NCI-H2171 treated with DMSO at 0.1 percent for 48 hours (cell line): ENCODE results near the gene TRPV3.
"Not testable (repeated sequence)": the region's sequence is repeated elsewhere in the genome, so short reads cannot be mapped to it uniquely, and the experiment has no call there.

Source experiments
- DNase-seq: peaks from one replicate; lab custom pipeline; 2025; lab: John Stamatoyannopoulos, UW

TRPV3 gene

GRCh38 chr17:3573246-3574100, 15.9 kb upstream of the TRPV3 start:
- peak; percentile 25 for DNase-seq

GRCh38 chr17:3572231-3572630, 14.6 kb upstream of the TRPV3 start:
- no peak for DNase-seq

DNA sequence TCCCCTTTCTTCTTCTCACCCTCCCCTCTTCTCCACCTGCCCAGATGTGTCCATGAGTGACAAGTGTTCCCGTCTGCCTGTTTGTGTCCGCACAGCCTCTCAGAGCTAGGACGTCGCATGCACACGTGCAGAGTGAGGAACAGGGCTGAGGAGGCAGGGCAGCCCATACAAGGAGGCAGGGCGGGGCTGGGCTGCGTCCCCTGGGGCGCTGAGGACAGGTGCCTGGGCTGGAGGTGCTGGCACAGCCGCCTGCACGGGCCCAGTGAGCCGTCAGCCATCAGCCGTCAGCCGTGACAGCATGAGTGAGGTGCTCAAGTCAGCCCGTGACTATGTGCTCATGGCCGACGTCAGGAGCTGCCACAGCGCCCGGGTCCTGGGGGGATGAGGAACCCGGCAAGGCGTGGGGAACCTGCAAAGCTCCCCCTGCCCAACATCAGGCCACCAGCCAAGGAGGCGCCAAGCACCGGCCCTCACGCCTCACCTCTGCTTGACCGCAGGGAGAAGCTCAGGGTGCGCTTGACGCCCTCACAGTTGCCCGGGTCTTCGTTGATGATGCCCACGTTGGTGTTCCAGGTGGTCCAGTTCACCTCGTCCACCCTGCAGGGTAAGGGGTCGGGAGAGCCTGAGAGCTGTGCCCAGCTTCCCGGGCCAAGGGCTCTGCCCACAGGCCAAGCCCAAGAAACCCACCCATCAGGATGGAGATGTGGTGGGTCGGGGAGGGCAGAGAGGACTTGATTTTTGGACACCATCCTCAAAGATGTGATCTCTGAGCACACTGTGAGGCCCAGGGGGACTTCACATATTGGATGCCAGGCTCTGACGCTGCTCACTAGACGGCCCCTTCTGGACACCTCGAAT, 13.7 kb upstream of the TRPV3 start:
- no peak for DNase-seq

GRCh38 chr17:3569534-3570137, 12.0 kb upstream of the TRPV3 start:
- DNase-seq, result no peak

GRCh38 chr17:3566551-3566950, 8.9 kb upstream of the TRPV3 start:
- no peak for DNase-seq

- no peak for DNase-seq
Observed at GRCh38 chr17:3565143-3565542, 7.5 kb upstream of the TRPV3 start.

GRCh38 chr17:3564241-3564640, 6.6 kb upstream of the TRPV3 start:
- DNase-seq, result not testable (repeated sequence)

- no peak for DNase-seq
Observed at GRCh38 chr17:3559270-3559645, 1.6 kb upstream of the TRPV3 start.

DNA sequence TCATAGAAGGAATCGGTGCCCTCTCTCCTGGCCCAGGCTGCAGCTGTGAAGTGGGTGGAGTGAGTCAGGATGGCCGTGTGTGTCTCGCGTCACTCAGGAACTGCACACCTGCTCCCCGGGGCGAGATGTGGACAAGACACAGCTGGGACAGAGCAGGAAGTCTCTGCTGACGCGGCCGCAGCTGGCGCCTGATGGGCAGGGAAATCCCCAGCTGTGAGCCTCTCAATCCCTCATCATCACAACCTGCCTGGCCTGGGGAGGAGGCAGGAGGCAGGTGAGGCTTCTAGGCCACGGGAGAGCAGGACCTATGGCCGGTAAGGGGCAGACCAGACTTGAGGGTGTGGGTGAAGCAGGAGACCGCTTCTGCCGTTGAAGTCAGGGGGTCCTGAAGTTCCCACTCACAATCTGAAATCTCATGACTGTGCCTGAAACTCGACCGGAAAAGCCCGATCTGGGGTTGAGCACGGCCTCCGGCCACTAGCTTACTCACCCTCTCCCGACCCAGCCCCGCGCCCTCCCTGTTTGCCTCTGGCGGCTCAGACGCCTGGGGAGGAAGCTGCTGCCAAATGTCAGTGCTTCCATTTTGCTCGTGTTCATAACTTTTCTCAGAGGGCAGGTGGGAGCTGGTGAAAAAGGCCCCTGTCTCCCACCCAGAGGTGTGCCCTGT, 1.1 kb upstream of the TRPV3 start:
- DNase-seq, result no peak

DNA sequence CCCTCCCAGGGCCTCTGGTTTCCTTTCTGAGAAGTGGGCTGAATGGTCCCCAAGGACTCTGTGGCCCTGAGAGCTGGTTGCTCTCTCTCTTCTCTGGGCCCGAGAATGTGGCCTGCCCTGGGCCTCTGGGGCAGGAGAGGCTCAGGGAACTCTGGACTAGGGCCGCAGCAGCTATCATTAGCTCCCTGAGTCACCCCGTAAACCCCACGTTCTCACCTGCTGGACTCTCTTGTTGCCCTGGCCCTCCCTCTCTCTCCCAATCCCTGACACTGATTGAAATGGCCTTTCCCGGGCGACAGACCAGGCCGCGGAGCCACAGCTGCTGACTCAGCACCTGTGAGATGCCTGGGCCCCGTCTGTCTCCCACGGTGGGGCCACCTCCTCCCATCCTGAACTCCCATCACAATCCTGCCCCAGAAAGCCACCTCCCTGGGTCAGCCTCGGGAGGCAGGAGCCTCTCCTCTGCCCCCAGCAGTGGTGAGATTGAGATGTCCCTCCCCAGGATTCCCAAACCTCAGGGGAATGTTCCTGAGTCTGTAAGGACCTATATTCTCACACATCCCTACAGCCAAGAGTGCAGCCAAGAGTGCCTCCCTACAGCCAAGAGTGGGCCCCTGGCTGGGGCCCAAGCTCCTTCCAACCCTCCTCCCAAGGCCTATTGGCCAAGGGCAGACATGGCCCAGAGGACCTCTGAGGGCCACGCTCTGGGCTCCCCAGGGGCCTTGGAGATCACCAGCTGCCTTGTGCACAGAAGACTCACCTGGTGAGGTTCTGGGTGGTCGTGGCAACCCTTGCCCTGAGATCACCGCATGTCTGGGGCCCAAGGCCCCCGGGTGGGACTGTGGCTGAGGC, 470 bp downstream of the TRPV3 start:
- DNase-seq, result no peak

GRCh38 chr17:3556239-3556915, 1.2 kb downstream of the TRPV3 start:
- DNase-seq, result no peak

GRCh38 chr17:3555189-3555796, 2.3 kb downstream of the TRPV3 start:
- no peak for DNase-seq

DNA sequence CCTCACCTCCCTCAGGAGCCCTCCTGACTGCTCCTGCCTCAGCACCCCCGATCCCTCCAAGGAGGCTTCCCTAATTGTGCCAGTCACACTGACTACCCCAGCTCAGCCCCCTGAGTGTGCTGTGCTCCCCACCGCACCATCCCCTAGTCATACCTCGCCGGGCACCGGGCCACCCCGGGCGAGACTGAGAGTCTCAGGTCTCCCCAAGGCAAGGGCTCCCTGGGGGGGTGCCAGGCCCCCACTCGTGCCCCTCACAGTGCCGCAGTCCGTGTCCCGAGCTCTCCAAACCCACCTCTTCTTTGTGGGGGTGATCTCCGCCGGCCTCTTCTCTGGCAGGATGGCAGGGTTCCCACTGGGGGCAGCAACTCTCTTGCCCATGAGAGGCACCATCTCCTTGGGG, 3.2 kb downstream of the TRPV3 start:
- DNase-seq, result no peak

- no peak for DNase-seq
Observed at GRCh38 chr17:3553419-3554401, 3.9 kb downstream of the TRPV3 start.

DNA sequence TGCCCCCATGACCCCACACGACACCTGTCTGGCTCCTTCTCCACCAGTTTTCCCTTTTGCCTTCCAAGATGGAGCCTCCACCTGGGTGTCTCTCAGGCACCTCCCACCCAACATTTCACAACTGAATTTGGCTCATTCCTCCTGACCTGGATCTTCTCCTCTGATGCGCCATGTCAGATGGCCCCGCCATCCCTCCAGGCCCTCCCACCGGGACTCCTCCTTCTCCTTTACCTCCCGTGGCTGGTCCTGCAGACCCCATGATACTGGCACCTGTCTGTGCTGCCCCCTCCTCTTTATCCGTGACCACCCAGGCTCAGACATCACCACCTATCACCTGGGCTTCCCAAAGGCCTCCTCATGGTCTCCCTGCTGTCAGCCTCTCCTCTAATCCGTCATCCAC, 4.7 kb downstream of the TRPV3 start:
- DNase-seq, result no peak

DNA sequence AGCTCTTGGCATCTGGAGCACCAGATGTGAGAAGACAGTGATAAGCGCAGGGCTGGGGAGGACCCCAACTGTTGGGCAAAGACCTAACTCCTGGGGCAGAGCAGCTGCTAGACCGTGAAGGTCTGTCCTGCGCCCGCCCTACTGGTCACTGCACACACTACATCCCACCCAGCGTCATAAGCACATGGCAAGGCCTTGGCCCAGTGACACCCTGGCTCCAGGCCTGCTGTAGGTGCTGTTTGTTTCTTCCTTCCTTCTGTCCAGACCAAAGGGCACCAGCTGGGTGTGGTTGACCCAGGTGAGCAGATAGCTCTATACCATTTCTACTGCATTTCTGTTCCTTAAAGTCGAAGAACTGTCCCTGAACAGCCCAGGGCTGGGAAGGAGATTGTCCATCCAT, 6.4 kb downstream of the TRPV3 start:
- DNase-seq, result no peak

- DNase-seq, result no peak
Observed at GRCh38 chr17:3549610-3550162, 7.9 kb downstream of the TRPV3 start.

DNA sequence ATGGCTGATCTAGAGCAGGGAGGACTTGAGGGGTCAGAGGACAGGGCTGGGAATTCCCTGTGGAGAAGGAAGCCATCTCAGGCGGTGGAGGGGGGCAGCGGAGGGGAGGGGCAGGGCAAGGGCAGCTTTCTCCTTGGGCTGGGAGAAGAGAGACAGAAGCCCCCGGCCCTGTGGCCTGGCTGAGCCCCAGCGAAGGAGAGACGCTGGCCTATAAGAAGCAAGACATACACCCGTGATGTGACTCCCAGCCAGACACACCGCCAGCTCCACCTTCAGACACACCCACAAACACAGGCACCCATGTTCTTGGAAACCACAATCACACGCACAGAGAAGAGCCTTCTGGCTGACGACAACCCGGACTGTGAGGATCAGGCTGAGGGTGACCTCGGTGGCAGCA, 10.0 kb downstream of the TRPV3 start:
- DNase-seq, result no peak

DNA sequence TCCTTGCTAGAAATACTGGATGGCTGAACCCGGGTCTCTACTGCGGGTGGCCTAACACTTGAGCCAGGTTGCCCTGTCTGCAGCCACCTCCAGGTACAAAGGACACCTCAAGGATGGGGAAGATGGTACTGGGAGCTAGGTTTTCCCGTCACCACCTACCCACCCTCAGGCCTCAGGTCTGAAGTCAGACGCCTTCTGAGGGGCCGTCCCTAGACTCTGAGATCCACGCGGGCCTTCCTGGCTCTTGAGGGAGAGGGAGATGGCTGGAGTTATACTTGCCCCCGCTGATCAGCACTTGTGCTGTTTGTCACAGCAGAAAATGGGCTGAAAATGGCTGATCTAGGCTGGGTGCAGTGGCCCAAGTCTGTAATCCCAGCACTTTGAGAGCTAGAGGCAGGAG, 10.6 kb downstream of the TRPV3 start:
- DNase-seq, result no peak
